T-helper 1 cell treated with Interleukin-12 subunit alpha and Interleukin-12 subunit beta and Interleukin-4 antibody, amounts not matched to agents 30 ng/mL and 1 ng/mL, for 36 hours (primary cell): ENCODE results near the gene WDR74. TPM values are rescaled to one million over a fixed set of nuclear protein-coding genes. Genes with fewer than 3 reads are reported as not detected.

Experiments
- intact Hi-C: fragments of 100-400 bp; cut with micrococcal nuclease; formaldehyde crosslinking; loops from one replicate; pipeline ENCODE4 v1.15.1; 2024
- total RNA-seq: library from RNA; stranded (reverse); gene quantifications from 2 replicates; pipeline ENCODE4 v1.2.3, GENCODE V29; 2022

WDR74 gene
- total RNA-seq, 1 donor from 2014 or later, result 82.3 TPM

DNA sequence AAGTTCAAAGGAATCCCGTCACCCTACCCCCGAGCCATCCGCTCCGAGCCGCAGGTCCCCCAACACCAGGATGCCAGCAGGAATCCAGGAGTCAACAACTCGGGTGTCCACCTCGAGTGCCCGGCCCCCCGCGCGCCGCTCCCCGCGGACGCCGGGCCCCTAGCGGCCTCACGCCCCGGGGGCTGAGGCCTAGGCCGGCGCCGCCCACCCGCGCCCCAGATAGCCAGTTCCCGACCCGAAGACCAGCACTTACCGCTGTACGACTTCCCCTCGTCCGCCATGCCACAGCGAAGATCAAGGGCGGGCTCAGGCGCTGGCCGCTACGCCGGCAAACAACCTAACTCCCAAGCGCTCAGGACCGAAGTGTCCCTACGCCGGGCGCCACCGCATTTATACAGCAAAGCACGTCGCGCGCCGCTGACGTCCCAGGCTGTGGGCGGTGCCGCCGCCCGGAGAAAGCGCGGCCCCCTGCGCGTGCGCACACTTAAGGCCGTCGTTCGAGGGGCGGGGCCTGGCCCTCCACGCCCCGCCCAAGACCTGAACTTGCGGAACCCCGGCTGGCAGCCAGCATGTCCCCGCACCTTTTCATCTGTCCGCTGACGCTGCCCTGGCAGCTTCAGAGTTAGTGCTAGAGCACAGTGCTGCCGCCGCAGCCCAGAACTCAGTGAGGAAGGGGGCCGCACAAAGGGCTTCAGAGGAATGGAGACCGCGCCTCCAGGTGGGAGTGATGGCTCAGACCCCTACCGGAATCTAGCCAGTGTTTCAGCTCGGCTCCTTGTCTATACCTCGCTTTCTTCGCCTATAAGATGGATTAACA is 34.1 kb downstream of the WDR74 start, which contains the start of gene NXF1:
TSS of gene NXF1 (minus strand) at position 365 of the 817 bp plus-strand sequence. CDS start at position 281, 84 bp downstream.
- intact Hi-C loops, result loop anchor here (1.0 to 2.0 kb wide), 13 partner anchors 13 to 158 kb away; partner anchors contain the start of genes GANAB, POLR2G, STX5 and TAF6L

DNA sequence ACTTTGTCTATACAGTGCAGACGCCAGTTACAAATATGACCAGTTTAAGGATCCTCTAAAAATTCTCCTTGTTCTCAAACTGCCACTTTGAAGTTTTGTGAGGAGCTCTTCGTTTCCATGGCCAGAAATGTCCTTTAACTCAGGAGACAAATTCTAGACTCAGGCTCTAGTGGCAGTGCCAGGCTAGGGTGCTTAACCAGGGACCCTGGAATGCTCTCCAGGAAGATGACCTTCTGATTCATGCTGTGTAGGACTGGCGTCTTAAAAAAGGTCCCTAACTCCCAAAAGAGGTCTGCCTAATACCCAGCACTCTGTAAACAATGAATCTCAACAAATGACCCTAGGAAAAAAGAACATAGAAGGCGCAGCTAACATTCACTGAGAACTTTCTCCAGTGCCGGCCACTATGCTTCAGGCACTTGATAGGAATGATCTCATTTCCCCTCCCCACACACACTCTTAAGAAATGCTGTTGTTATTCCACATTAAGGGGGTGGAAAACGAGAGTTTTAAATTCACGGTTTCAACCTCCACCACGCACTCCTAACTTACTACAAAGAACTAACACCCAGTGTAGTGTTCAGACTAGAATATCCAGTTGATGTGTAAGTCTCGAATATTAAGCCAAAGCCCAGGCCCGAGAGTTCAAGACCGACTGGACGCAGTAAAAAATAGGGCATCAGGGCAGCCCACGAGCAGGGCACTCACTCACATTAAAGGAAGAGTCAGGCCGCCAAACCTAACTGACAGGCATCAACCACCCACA is 34.9 kb downstream of the WDR74 start:
- intact Hi-C loops, result loop anchor here (1.0 to 2.0 kb wide), 14 partner anchors 8 to 158 kb away; partner anchors contain the start of genes GANAB, POLR2G, STX5 and TAF6L

DNA sequence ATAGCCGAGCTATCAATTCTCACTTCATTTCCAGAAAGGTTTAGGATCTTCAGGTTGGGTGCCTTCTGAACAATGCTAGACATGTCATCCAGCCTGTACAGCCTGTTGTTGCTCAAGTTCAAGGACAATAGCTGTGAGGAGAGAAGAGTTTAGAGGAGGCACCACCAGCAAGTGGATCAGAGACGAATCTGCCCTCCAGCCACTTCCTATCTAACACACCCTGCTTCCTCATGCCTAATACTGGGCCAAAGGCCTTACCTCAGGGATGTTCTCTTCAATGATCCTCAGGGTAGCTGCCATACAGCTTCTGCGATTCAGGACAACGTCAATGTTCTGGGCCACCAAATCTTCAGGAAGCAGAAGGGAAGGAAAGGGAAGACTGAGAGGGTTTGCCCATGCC is 38.3 kb downstream of the WDR74 start:
- intact Hi-C loops, result no loop called here

DNA sequence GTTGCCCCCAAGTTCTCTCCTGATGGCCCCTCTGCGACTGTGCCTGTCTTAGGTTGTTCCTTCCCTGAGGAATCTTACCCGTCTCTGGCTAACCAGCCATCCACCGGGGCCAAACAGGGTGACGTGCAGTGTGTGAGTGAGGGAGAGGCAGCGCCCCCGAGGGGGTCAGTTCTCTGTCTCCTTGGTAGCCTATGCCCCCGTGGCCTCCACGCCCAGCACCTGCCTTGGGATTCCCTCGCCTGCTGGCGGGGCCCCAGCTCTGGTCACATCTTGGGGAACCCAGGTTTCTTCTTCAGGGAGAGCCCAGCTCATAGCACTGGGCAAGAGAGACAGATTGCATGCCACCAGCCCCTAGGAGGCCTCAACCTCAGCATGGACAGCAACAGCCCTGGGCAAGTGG is 39.9 kb downstream of the WDR74 start:
- intact Hi-C loops, result no loop called here

DNA sequence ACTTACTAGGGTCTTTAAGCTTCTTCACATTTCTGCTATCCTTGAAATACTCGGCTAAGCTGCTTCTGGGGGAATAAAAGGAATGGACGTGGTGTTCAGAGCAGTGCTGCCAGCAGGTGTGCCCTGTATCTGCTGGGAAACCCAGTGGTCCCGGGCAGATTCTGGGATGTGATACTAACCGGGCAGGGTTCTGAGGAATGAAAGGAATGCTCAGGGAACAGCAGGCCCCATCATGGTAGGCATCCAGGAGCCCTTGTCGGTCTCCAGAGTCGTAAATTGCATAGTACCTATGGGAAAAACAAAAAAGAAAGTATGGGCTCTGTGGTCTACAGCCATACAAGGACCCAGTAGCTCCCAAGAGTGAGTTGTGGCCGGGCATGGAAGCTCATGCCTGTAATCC is 43.1 kb downstream of the WDR74 start:
- intact Hi-C loops, result loop anchor here (1.0 kb wide), 1 partner anchor 8 kb away; no protein-coding TSS in a partner anchor

DNA sequence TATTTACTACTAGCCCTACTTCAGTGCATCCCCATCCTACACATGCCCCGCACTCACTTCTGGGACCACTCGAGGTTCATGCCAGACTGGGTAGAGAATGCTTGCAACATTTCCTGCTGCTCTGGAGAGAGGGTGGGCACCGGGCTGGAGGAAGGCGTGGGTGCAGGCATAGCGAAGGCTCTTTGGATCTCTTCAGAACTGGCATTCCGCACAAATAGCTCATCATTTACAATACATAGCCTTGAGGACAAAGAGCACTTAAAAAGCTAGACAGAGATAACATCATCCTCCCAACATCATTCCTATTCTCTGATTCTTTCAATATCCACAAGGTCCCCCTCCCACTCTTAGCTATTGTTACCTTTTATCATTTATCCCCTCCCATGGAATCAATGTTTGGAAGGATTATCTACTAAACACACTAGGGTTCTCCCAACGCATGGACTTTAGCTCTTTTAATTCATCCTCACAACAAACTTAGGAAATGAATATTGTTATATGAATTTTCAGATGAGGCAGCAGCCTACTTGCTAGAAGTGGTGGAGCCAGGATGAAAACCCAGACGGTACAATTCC is 45.1 kb downstream of the WDR74 start:
- intact Hi-C loops, result no loop called here

DNA sequence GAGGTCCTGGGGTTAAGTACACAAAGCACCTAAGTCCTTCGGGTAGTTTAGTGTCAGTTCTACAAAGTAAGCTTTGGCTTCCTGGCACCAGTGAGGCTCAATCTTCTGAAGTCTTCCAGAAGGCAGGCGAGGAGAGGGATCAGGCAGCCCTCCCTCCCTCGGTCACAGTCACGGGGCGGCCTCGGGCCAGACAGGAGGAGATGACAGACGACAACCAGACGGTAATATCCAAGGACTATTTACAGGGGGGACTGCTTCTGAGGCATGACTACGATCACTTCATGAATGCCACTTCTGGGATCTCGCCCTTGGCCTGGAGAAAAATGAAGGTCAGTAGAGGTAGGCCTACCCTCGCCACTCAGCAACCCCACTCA is 47.2 kb downstream of the WDR74 start:
- intact Hi-C loops, result loop anchor here (1.0 kb wide), 6 partner anchors 13 to 88 kb away; partner anchors contain the start of genes HNRNPUL2, NXF1, SLC3A2 and STX5

DNA sequence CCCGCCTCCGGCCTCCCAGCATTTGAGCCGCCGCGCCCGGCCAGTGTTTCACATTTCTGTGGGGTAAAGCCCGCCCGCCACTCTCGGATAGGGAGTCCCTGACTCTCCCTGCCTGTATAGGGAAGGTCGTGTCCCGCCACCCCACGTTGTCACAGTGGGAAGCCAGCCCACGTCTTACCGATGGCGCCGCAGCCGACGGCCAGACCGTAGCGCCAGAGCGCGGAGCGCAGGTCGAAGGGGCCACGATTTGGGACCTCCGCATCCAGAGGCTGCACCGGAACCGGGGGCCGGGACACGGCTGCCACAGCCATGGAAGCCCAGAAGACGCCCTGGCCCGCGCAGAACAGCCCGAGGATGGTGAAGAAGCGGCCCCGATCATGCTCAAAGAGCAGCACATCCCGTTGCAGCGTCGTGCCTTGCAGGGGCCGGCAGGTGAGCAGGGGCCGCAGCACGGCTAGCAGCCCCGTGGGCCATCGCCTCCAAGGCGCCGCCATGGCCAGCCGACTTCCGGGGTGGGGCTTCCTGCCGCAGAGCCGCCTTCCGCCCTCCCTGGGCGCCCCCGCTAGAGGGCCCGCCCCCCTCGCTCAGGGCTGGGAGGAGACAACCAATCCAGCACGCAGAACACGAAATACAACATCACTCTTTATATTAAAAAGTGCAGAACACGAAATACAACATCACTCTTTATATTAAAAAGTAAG is 47.7 kb downstream of the WDR74 start, which contains the start of gene TMEM223:
TSS of gene TMEM223 (minus strand) at position 506 of the 701 bp plus-strand sequence. CDS start at position 494, 12 bp downstream.
- intact Hi-C loops, result loop anchor here (1.0 kb wide), 6 partner anchors 14 to 89 kb away; partner anchors contain the start of genes HNRNPUL2, NXF1, SLC3A2 and STX5

DNA sequence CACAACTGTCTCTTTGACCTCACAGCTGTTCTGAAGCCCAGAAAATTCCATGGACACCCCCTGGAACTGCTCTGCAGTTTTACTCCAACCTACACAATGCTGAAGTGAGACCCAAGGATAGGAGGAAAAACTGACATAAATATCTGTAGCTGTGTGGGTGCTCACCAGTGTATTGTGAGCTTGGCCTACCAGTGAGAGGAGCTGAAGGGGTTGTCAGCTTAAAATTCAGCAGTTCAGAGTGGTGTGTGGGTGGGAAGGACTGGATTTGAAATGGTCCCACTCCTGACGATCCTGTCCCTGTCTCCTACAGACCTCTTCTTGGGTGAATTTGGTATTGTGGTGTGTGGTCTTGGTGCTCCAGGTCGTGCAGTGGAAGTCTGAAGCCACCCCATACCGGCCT is 49.8 kb downstream of the WDR74 start:
- intact Hi-C loops, result no loop called here

DNA sequence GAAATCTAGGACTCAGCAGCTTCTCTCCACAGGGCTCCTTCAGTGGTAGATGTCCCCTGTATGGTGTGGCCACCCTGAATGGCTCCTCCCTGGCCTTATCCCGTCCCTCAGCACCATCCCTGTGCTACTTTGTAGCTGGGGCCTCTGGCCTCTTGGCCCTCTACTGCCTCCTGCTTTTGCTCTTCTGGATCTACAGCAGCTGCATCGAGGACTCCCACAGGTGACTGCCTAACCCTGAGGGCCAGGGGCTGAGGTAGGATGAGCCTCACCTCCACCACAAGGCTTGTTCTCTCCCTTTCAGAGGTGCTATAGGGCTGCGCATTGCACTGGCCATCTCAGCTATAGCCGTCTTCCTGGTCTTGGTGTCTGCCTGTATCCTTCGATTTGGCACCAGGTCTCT is 50.4 kb downstream of the WDR74 start:
- intact Hi-C loops, result no loop called here

DNA sequence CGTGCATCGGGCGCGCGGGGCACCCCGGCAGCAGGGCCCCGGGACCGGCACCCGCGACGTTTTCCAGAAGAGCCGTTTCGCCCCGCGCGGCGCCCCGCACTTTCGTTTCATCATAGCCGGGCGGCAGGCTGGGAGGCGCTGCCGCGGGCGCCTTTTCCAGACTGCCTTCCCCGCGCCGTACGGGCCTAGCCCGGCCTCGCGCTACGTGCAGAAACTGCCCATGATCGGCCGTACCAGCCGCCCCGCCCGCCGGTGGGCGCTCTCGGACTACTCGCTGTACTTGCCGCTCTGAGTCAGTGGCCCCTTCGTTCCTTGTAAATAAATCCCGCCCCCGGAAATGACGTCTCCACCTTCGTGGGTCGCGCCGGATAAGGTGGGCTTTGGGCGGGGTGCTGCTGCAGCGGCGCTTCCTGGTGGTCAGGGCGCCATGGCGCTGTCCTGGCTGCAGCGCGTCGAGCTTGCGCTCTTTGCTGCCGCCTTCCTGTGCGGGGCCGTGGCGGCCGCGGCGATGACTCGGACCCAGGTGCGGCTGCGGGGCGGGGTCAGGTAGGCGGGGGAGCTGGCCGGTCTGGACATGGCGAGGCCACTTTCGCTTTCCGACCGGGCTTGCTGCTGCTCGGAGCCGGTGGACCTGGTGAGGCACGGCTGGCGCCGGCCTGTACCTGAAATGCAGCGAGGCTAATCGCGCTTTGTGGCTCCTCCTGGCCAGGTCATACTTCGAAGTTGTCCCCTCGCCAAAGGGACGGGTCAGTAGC is 52.2 kb downstream of the WDR74 start, which contains the start of gene TMEM179B:
TSS of gene TMEM179B (plus strand) at position 398 of the 755 bp plus-strand sequence. CDS start at position 428, 30 bp downstream.
- intact Hi-C loops, result loop anchor here (1.0 to 2.0 kb wide), 11 partner anchors 16 to 188 kb away; partner anchors contain the start of genes NXF1, POLR2G, STX5 and TAF6L

DNA sequence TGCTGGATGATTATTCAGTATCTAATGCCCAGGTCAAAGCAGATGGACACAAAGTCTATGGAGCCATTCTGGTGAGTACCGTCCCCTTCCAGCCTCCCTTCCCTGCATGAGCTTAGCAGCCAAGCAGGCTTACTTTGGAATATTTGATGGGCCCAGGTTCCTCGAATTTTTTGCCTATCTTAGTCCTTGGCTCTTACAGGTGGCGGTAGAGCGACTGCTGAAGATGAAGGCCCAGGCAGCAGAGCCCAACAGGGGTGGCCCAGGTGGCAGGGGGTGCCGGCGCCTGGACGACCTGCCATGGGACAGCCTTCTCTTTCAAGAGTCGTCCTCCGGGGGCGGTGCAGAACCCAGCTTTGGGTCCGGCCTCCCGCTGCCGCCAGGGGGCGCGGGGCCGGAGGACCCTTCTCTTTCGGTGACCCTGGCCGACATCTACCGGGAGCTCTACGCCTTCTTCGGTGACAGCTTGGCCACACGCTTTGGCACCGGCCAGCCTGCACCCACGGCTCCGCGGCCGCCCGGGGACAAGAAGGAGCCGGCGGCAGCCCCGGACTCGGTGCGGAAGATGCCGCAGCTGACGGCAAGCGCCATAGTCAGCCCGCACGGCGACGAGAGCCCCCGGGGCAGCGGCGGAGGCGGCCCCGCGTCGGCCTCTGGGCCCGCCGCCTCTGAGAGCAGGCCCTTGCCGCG is 52.9 kb downstream of the WDR74 start:
- intact Hi-C loops, result loop anchor here (1.0 to 2.0 kb wide), 11 partner anchors 15 to 188 kb away; partner anchors contain the start of genes NXF1, POLR2G, STX5 and TAF6L

Other genes with a start within 250 kb of the WDR74 start
- 24.2 and 31.3 TPM in 2 replicates for gene TUT1, start 248.1 kb downstream of the WDR74 start, total RNA-seq
- gene MTA2, start 237.7 kb downstream of the WDR74 start, total RNA-seq, result 235 and 238 TPM in 2 replicates
- 141 and 150 TPM in 2 replicates for gene EML3, start 226.8 kb downstream of the WDR74 start, total RNA-seq
- 1.1 and 2.7 TPM in 2 replicates for gene ROM1, start 226.3 kb downstream of the WDR74 start, total RNA-seq
- gene B3GAT3, start 217.6 kb downstream of the WDR74 start, total RNA-seq, result 70.6 and 77.1 TPM in 2 replicates
- 285 and 289 TPM in 2 replicates for gene GANAB, start 193.0 kb downstream of the WDR74 start, total RNA-seq
- 31.4 and 32.3 TPM in 2 replicates for gene INTS5, start 186.3 kb downstream of the WDR74 start, total RNA-seq
- 110 and 112 TPM in 2 replicates for gene C11orf98, start 174.4 kb downstream of the WDR74 start, total RNA-seq
- 26.4 and 26.7 TPM in 2 replicates for gene CSKMT, start 174.3 kb downstream of the WDR74 start, total RNA-seq
- gene UQCC3, start 167.9 kb downstream of the WDR74 start, total RNA-seq, result 7.8 and 8.0 TPM in 2 replicates
- 18.3 and 20.9 TPM in 2 replicates for gene LBHD1, start 167.3 kb downstream of the WDR74 start, total RNA-seq
- gene UBXN1, start 160.5 kb downstream of the WDR74 start, total RNA-seq, result 126 and 127 TPM in 2 replicates
- gene LRRN4CL, start 150.1 kb downstream of the WDR74 start, total RNA-seq, result 0.17 and 0.20 TPM in 2 replicates
- gene BSCL2, start 132.2 kb downstream of the WDR74 start, total RNA-seq, result 34.4 and 35.0 TPM in 2 replicates
- not detected in 2 replicates for gene GNG3, start 131.9 kb downstream of the WDR74 start, total RNA-seq
- gene HNRNPUL2, start 112.1 kb downstream of the WDR74 start, total RNA-seq, result 63.6 and 64.3 TPM in 2 replicates
- 49.8 and 51.5 TPM in 2 replicates for gene TTC9C, start 111.1 kb downstream of the WDR74 start, total RNA-seq
- gene ZBTB3, start 85.4 kb downstream of the WDR74 start, total RNA-seq, result 13.8 and 14.0 TPM in 2 replicates
- gene POLR2G, start 78.0 kb downstream of the WDR74 start, total RNA-seq, result 108 and 112 TPM in 2 replicates
- 22.2 and 23.8 TPM in 2 replicates for gene TAF6L, start 68.2 kb downstream of the WDR74 start, total RNA-seq
- 48.8 and 53.1 TPM in 2 replicates for gene TMEM179B, start 52.2 kb downstream of the WDR74 start, total RNA-seq
- gene TMEM223, start 47.6 kb downstream of the WDR74 start, total RNA-seq, result 17.6 and 18.4 TPM in 2 replicates
- gene NXF1, start 34.1 kb downstream of the WDR74 start, total RNA-seq, result 97.3 and 97.4 TPM in 2 replicates
- 45.9 and 50.5 TPM in 2 replicates for gene STX5, start 7.5 kb downstream of the WDR74 start, total RNA-seq
- gene TEX54, start 6.7 kb downstream of the WDR74 start, total RNA-seq, result not detected in 2 replicates
- gene SLC3A2, start 41.3 kb upstream of the WDR74 start, total RNA-seq, result 202 and 204 TPM in 2 replicates
- not detected in 2 replicates for gene CHRM1, start 81.8 kb upstream of the WDR74 start, total RNA-seq
- not detected in 2 replicates for gene SLC22A6, start 145.4 kb upstream of the WDR74 start, total RNA-seq
- gene SLC22A8, start 176.3 kb upstream of the WDR74 start, total RNA-seq, result not detected in 2 replicates